Gastroesophageal sphincter (tissue), 3 donors: ENCODE measurements around the gene ZNF45.

Experiments used
- CTCF ChIP-seq, 4 experiments: fragments of 200-600 bp in 2 of 4; fragments of 450-650 bp in 2 of 4; sonication (generic) in 1 of 4; IDR thresholded peaks; one replicate each; pipeline ENCODE4 v1.5.1; 2017 to 2019; ENCODE audit warnings: antibody characterized with exemption in 4 of 4, mild to moderate bottlenecking in 2 of 4, moderate library complexity in 2 of 4
- EP300 ChIP-seq: sonication (generic); formaldehyde crosslinking; IDR thresholded peaks from one replicate; pipeline ENCODE4 v1.6.1; 2017; ENCODE audit warnings: antibody characterized with exemption, mild to moderate bottlenecking

- TF ChIP-seq EP300 (no peak), CTCF (IDR thresholded peaks at IDR 0.05) (no peak)
Observed at GRCh38 chr19:43940719-43941118, 5.6 kb upstream of the ZNF45 start.
